DND-41 (cell line): ENCODE measurements around the gene IFT52.

Experiments
- ATAC-seq: fragments of 200-7000 bp; cut with Tn5 transposase; 3 replicates; pipeline ENCODE4 v1.9.1; 2021; ENCODE audit warnings: low read depth; ENCODE audit not compliant: insufficient read depth
- DNase-seq: peaks from one replicate; pipeline ENCODE4 v3.0.0-alpha.2; 2020
- H2AFZ ChIP-seq: 2 replicates; pipeline ENCODE4 v1.6.0; 2012; ENCODE audit warnings: low read depth, low read length
- H3K27ac ChIP-seq: 2 replicates; pipeline ENCODE4 v1.5.1; 2012; ENCODE audit warnings: low read length, inconsistent platforms
- H3K27me3 ChIP-seq: fragments of 200-600 bp; sonication (generic); 2 replicates; pipeline ENCODE4 v1.6.0; 2012; ENCODE audit warnings: low read length, mild to moderate bottlenecking, inconsistent platforms; ENCODE audit not compliant: insufficient read depth, poor library complexity
- H3K36me3 ChIP-seq: 2 replicates; pipeline ENCODE4 v1.5.1; 2012; ENCODE audit warnings: low read length, inconsistent platforms; ENCODE audit not compliant: insufficient read depth
- H3K4me1 ChIP-seq: 2 replicates; pipeline ENCODE4 v1.5.1; 2012; ENCODE audit warnings: mild to moderate bottlenecking, low read length; ENCODE audit not compliant: insufficient read depth
- H3K4me2 ChIP-seq: 2 replicates; pipeline ENCODE4 v1.6.0; 2012; ENCODE audit warnings: mild to moderate bottlenecking, moderate library complexity, low read length, inconsistent platforms; ENCODE audit not compliant: insufficient read depth
- H3K4me3 ChIP-seq, 2 experiments: fragments of 200-600 bp in 1 of 2; shearing (Covaris generic) in 1 of 2; 2 replicates each; pipeline ENCODE4 v1.5.1; 2012 to 2016; ENCODE audit warnings: inconsistent platforms in 2 of 2, low read length in 2 of 2, mild to moderate bottlenecking in 2 of 2, low read depth in 1 of 2, moderate library complexity in 1 of 2
- H3K79me2 ChIP-seq: 2 replicates; pipeline ENCODE4 v1.6.0; 2012; ENCODE audit warnings: low read length, inconsistent platforms; ENCODE audit not compliant: insufficient read depth
- H3K9ac ChIP-seq: 2 replicates; pipeline ENCODE4 v1.6.0; 2012; ENCODE audit warnings: low read depth, mild to moderate bottlenecking, inconsistent platforms, low read length, moderate library complexity
- H3K9me3 ChIP-seq: 2 replicates; pipeline ENCODE4 v1.5.1; 2012; ENCODE audit warnings: low read length, moderate library complexity, mild to moderate bottlenecking, inconsistent platforms; ENCODE audit not compliant: insufficient read depth, severe bottlenecking
- H4K20me1 ChIP-seq: 2 replicates; pipeline ENCODE4 v1.6.0; 2012; ENCODE audit warnings: low read length; ENCODE audit not compliant: insufficient read depth
- CTCF ChIP-seq: IDR thresholded peaks from 2 replicates; pipeline ENCODE4 v1.5.1; 2012; ENCODE audit warnings: borderline replicate concordance, low read length, moderate library complexity, mild to moderate bottlenecking; ENCODE audit not compliant: poor library complexity, severe bottlenecking; ENCODE audit errors: extremely low read depth
- EZH2 ChIP-seq: IDR thresholded peaks from 3 replicates; pipeline ENCODE4 v1.6.1; 2012; ENCODE audit warnings: borderline replicate concordance, low read depth, mild to moderate bottlenecking, moderate library complexity, low read length, inconsistent platforms; ENCODE audit not compliant: severe bottlenecking

Gene IFT52

GRCh38 chr20:43548273-43548880 is 42.4 kb upstream of the IFT52 start:
- no peaks in the 10 kb centered on the region for H3K36me3 ChIP-seq
- no peak overlapping the region for H2AFZ ChIP-seq
- no peak for DNase-seq
- no peak overlapping the region for H3K9ac ChIP-seq
- TF ChIP-seq CTCF (no peak), EZH2 (no peak)
- H3K27me3 ChIP-seq, result no peaks in the 10 kb centered on the region
- H3K4me1 ChIP-seq, result no peaks in the 10 kb centered on the region
- no peak overlapping the region for H3K4me2 ChIP-seq
- H4K20me1 ChIP-seq, result no peaks in the 10 kb centered on the region; the same call in 1 of the 2 replicates
- H3K79me2 ChIP-seq, result no peaks in the 10 kb centered on the region
- ATAC-seq, result no peak
- H3K27ac ChIP-seq, result no peak overlapping the region
- no peak overlapping the region for H3K4me3 ChIP-seq
- no peaks in the 10 kb centered on the region for H3K9me3 ChIP-seq

- Histone ChIP-seq H3K4me1 (no peaks in the 10 kb centered on the region), H3K79me2 (no peaks in the 10 kb centered on the region), H3K9ac (no peak overlapping the region), H3K36me3 (no peaks in the 10 kb centered on the region), H3K4me3 (no peak overlapping the region), H4K20me1 (no peaks in the 10 kb centered on the region; the same call in 1 of the 2 replicates), H2AFZ (no peak overlapping the region), H3K4me2 (no peak overlapping the region), H3K9me3 (no peaks in the 10 kb centered on the region), H3K27ac (no peak overlapping the region), H3K27me3 (no peaks in the 10 kb centered on the region)
- ATAC-seq, result no peak
- TF ChIP-seq EZH2, result no peak
- TF ChIP-seq CTCF, result no peak
- no peak for DNase-seq
These were observed 41.2 kb upstream of the IFT52 start for GRCh38 chr20:43549416-43550065.

GRCh38 chr20:43550456-43550855 is 40.3 kb upstream of the IFT52 start:
- H3K79me2 ChIP-seq, result no peaks in the 10 kb centered on the region
- no peaks in the 10 kb centered on the region for H3K27me3 ChIP-seq
- DNase-seq (no peak), ATAC-seq (no peak)
- H3K27ac ChIP-seq, result no peak overlapping the region
- no peaks in the 10 kb centered on the region for H3K9me3 ChIP-seq
- H3K9ac ChIP-seq, result no peak overlapping the region
- TF ChIP-seq CTCF (no peak), EZH2 (no peak)
- H3K36me3 ChIP-seq, result no peaks in the 10 kb centered on the region
- H3K4me3 ChIP-seq, result no peak overlapping the region
- no peaks in the 10 kb centered on the region for H3K4me1 ChIP-seq
- H2AFZ ChIP-seq, result no peak overlapping the region
- no peak overlapping the region for H3K4me2 ChIP-seq
- H4K20me1 ChIP-seq, result no peaks in the 10 kb centered on the region; the same call in 1 of the 2 replicates
